Measurements from ENCODE around the gene ERC1. TPM values are rescaled to one million over a fixed set of nuclear protein-coding genes. Genes with fewer than 3 reads are reported as not detected.
A peak's percentile ranks its signal among the peaks of the same experiment; 100 is the strongest.

The ERC1 gene
- total and polyA plus RNA-seq, 2 donors (not counting 1 experiment from before 2014, with no cell fraction given) = 19.7 to 34.5 TPM

- Histone ChIP-seq H4K20me1 (ENCODE audit: control insufficient read depth, extremely low read depth, insufficient read depth, low read length) (no peaks in the 10 kb centered on the region), H3K79me2 (ENCODE audit: control insufficient read depth, insufficient read depth, low read length) (no peaks in the 10 kb centered on the region), H3K9me3 (ENCODE audit: control insufficient read depth, insufficient read depth, low read depth, low read length) (no peaks in the 10 kb centered on the region), H3K4me1 (ENCODE audit: control insufficient read depth, extremely low read depth, insufficient read depth, low read length) (peaks cover 6% of the 10 kb centered on the region), H3K27me3 (ENCODE audit: control insufficient read depth, insufficient read depth, low read length) (no peaks in the 10 kb centered on the region), H3K4me2 (ENCODE audit: extremely low read depth, insufficient read depth, low read length) (no peak overlapping the region), H3K4me3 (replicated peaks in 1 of 4; ENCODE audit: control extremely low read depth in 1 of 4, insufficient read depth in 1 of 4, low read depth in 3 of 4, low read length in 4 of 4) (no peak overlapping the region), H2AFZ (ENCODE audit: low read length) (no peak overlapping the region), H3K9ac (ENCODE audit: insufficient read depth, low read length) (no peak overlapping the region), H3K27ac (ENCODE audit: insufficient read depth, low read length) (no peak overlapping the region), H3K36me3 (ENCODE audit: control insufficient read depth, insufficient read depth, low read length) (no peaks in the 10 kb centered on the region)
- peak; percentile 77 to 87 for DNase-seq (ENCODE audit: low read depth in 2 of 2)
- no peak for TF ChIP-seq EZH2 (IDR thresholded peaks at IDR 0.05; ENCODE audit: low read length, missing control alignments)
- no peak for TF ChIP-seq CTCF (conservative IDR thresholded peaks at IDR 0.05 in 1 of 2, IDR thresholded peaks at IDR 0.05 in 1 of 2; ENCODE audit: low read depth in 1 of 2, low read length in 2 of 2)
These were observed 439.0 kb downstream of the ERC1 start for GRCh38 chr12:1429980-1430379.

- Histone ChIP-seq H3K36me3 (ENCODE audit: control insufficient read depth, insufficient read depth, low read length) (no peaks in the 10 kb centered on the region), H3K79me2 (ENCODE audit: control insufficient read depth, insufficient read depth, low read length) (no peaks in the 10 kb centered on the region), H3K27ac (ENCODE audit: insufficient read depth, low read length) (no peak overlapping the region), H3K9me3 (ENCODE audit: control insufficient read depth, insufficient read depth, low read depth, low read length) (no peaks in the 10 kb centered on the region), H3K4me1 (ENCODE audit: control insufficient read depth, extremely low read depth, insufficient read depth, low read length) (peaks cover 11% of the 10 kb centered on the region), H3K4me3 (replicated peaks in 1 of 4; ENCODE audit: control extremely low read depth in 1 of 4, insufficient read depth in 1 of 4, low read depth in 3 of 4, low read length in 4 of 4) (no peak overlapping the region), H3K27me3 (ENCODE audit: control insufficient read depth, insufficient read depth, low read length) (no peaks in the 10 kb centered on the region), H2AFZ (ENCODE audit: low read length) (no peak overlapping the region), H3K4me2 (ENCODE audit: extremely low read depth, insufficient read depth, low read length) (no peak overlapping the region), H4K20me1 (ENCODE audit: control insufficient read depth, extremely low read depth, insufficient read depth, low read length) (no peaks in the 10 kb centered on the region), H3K9ac (ENCODE audit: insufficient read depth, low read length) (no peak overlapping the region)
- TF ChIP-seq EZH2 (IDR thresholded peaks at IDR 0.05; ENCODE audit: low read length, missing control alignments) = no peak
- TF ChIP-seq CTCF (conservative IDR thresholded peaks at IDR 0.05 in 1 of 2, IDR thresholded peaks at IDR 0.05 in 1 of 2; ENCODE audit: low read depth in 1 of 2, low read length in 2 of 2) = no peak
- DNase-seq (ENCODE audit: low read depth in 2 of 2) = no peak
These were observed 443.4 kb downstream of the ERC1 start for GRCh38 chr12:1434296-1434955.

DNA sequence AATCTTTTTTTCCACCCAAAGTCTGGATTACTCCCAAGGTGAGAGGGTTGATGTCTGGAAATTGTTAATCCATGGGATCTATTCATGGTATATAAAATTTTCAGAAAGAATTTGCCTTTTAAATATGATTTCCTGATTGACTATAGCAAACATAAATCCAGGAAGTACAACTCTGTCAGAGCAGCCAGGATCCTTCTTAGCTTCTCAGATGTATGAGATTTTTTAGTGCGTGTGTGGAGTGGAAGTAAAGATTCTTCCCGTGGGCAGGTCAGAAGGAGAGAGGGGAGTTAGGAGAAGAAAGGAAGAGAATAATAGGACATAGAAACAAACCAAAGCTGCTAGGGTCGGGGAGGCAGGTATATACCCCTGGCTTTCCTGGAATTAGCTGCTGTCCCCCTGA is 444.0 kb downstream of the ERC1 start:
- TF ChIP-seq CTCF (conservative IDR thresholded peaks at IDR 0.05 in 1 of 2, IDR thresholded peaks at IDR 0.05 in 1 of 2; ENCODE audit: low read depth in 1 of 2, low read length in 2 of 2) (no peak), EZH2 (IDR thresholded peaks at IDR 0.05; ENCODE audit: low read length, missing control alignments) (no peak)

More for the DNA sequence above, 444.0 kb downstream of the ERC1 start:
- no peak overlapping the region for H3K27ac ChIP-seq (ENCODE audit: insufficient read depth, low read length)
- H3K4me1 ChIP-seq (ENCODE audit: control insufficient read depth, extremely low read depth, insufficient read depth, low read length) = peaks cover 6% of the 10 kb centered on the region
- no peaks in the 10 kb centered on the region for H3K79me2 ChIP-seq (ENCODE audit: control insufficient read depth, insufficient read depth, low read length)
- H3K36me3 ChIP-seq (ENCODE audit: control insufficient read depth, insufficient read depth, low read length) = no peaks in the 10 kb centered on the region
- H3K27me3 ChIP-seq (ENCODE audit: control insufficient read depth, insufficient read depth, low read length) = no peaks in the 10 kb centered on the region
- no peak overlapping the region for H3K4me3 ChIP-seq (replicated peaks in 1 of 4; ENCODE audit: control extremely low read depth in 1 of 4, insufficient read depth in 1 of 4, low read depth in 3 of 4, low read length in 4 of 4)
- H3K9me3 ChIP-seq (ENCODE audit: control insufficient read depth, insufficient read depth, low read depth, low read length) = no peaks in the 10 kb centered on the region
- H3K9ac ChIP-seq (ENCODE audit: insufficient read depth, low read length) = no peak overlapping the region
- no peak overlapping the region for H3K4me2 ChIP-seq (ENCODE audit: extremely low read depth, insufficient read depth, low read length)
- no peaks in the 10 kb centered on the region for H4K20me1 ChIP-seq (ENCODE audit: control insufficient read depth, extremely low read depth, insufficient read depth, low read length)
- no peak for DNase-seq (ENCODE audit: low read depth in 2 of 2)
- no peak overlapping the region for H2AFZ ChIP-seq (ENCODE audit: low read length)
